Endothelial cell (in vitro differentiated cells): ENCODE data around the gene CPTP. TPM values are rescaled to one million over a fixed set of nuclear protein-coding genes. Genes with fewer than 3 reads are reported as not detected.
A peak's percentile ranks its signal among the peaks of the same experiment; 100 is the strongest.

ENCODE experiments used
- DNase-seq: peaks from one replicate; pipeline ENCODE4 v3.0.0; 2021; ENCODE audit warnings: low spot score
- H3K27ac Mint-ChIP-seq: one replicate; pipeline ENCODE4 v1.8.0; 2021; ENCODE audit warnings: mixed read lengths, inconsistent platforms; ENCODE audit not compliant: unreplicated experiment
- H3K27me3 Mint-ChIP-seq: one replicate; pipeline ENCODE4 v1.8.0; 2021; ENCODE audit warnings: mild to moderate bottlenecking, moderate library complexity, mixed read lengths, inconsistent platforms; ENCODE audit not compliant: unreplicated experiment
- H3K36me3 Mint-ChIP-seq: one replicate; pipeline ENCODE4 v1.8.0; 2021; ENCODE audit warnings: mild to moderate bottlenecking, low read depth, mixed read lengths, inconsistent platforms; ENCODE audit not compliant: unreplicated experiment
- H3K4me1 Mint-ChIP-seq: one replicate; pipeline ENCODE4 v1.8.0; 2021; ENCODE audit warnings: mild to moderate bottlenecking, mixed read lengths, inconsistent platforms; ENCODE audit not compliant: unreplicated experiment
- H3K4me3 Mint-ChIP-seq: one replicate; pipeline ENCODE4 v1.8.0; 2021; ENCODE audit warnings: mild to moderate bottlenecking, mixed read lengths, inconsistent platforms; ENCODE audit not compliant: unreplicated experiment
- H3K9me3 Mint-ChIP-seq: one replicate; pipeline ENCODE4 v1.8.0; 2021; ENCODE audit warnings: mixed read lengths, inconsistent platforms; ENCODE audit not compliant: unreplicated experiment
- CTCF ChIP-seq: fragments of 200-600 bp; sonication (generic); IDR thresholded peaks from one replicate; pipeline ENCODE4 v1.5.0; 2021; ENCODE audit warnings: antibody characterized with exemption; ENCODE audit not compliant: unreplicated experiment
- total RNA-seq: library from RNA; stranded (reverse); fragmentation: NEBNext Ultra II Directional; extraction: Animal tissue kit (Norgen Biotek cat#: 25700); gene quantifications from one replicate; pipeline ENCODE4 v1.2.1, GENCODE V29; 2021; ENCODE audit not compliant: unreplicated experiment

The CPTP gene
- total RNA-seq, 1 donor from 2014 or later: 26.0 TPM

GRCh38 chr1:1295154-1295923, 29.3 kb upstream of the CPTP start:
- no peak for TF ChIP-seq CTCF
- no peaks in the 10 kb centered on the region for H3K27me3 Mint-ChIP-seq
- H3K27ac Mint-ChIP-seq: no peak overlapping the region
- H3K36me3 Mint-ChIP-seq: no peaks in the 10 kb centered on the region
- DNase-seq: no peak
- no peaks in the 10 kb centered on the region for H3K9me3 Mint-ChIP-seq
- H3K4me3 Mint-ChIP-seq: no peak overlapping the region
- no peaks in the 10 kb centered on the region for H3K4me1 Mint-ChIP-seq

- no peak overlapping the region for H3K4me3 Mint-ChIP-seq
- DNase-seq: no peak
- H3K4me1 Mint-ChIP-seq: no peaks in the 10 kb centered on the region
- H3K9me3 Mint-ChIP-seq: no peaks in the 10 kb centered on the region
- no peak overlapping the region for H3K27ac Mint-ChIP-seq
- TF ChIP-seq CTCF: no peak
- H3K36me3 Mint-ChIP-seq: no peaks in the 10 kb centered on the region
- H3K27me3 Mint-ChIP-seq: peaks cover 3% of the 10 kb centered on the region
These were observed 28.2 kb upstream of the CPTP start for GRCh38 chr1:1296070-1297061.

- Mint-ChIP-seq H3K4me3 (no peak overlapping the region), H3K36me3 (no peaks in the 10 kb centered on the region), H3K9me3 (no peaks in the 10 kb centered on the region), H3K4me1 (no peaks in the 10 kb centered on the region), H3K27ac (no peak overlapping the region), H3K27me3 (peaks cover 4% of the 10 kb centered on the region)
- DNase-seq: no peak
- TF ChIP-seq CTCF: no peak
These were observed 26.7 kb upstream of the CPTP start for GRCh38 chr1:1297802-1298424.

- DNase-seq: peak; percentile 73
- Mint-ChIP-seq H3K36me3 (no peaks in the 10 kb centered on the region), H3K27ac (no peak overlapping the region), H3K9me3 (no peaks in the 10 kb centered on the region), H3K4me3 (no peak overlapping the region), H3K4me1 (no peaks in the 10 kb centered on the region), H3K27me3 (peaks cover 4% of the 10 kb centered on the region)
- no peak for TF ChIP-seq CTCF
These were observed 25.5 kb upstream of the CPTP start for GRCh38 chr1:1298861-1299685.
